GM12864 (cell line): ENCODE measurements around the gene EVL.

Experiments
- DNase-seq: peaks from one replicate; pipeline ENCODE4 v3.0.0-alpha.2; 2011; ENCODE audit warnings: low read depth
- H3K4me3 ChIP-seq: 2 replicates; pipeline ENCODE4 v1.5.1; 2011; ENCODE audit warnings: mild to moderate bottlenecking, low read depth, low read length, control low read depth
- CTCF ChIP-seq: IDR thresholded peaks from 2 replicates; pipeline ENCODE4 v1.5.1; 2011; ENCODE audit warnings: low read depth, mild to moderate bottlenecking, moderate library complexity, low read length, control low read depth, inconsistent platforms; ENCODE audit errors: missing control alignments

The EVL gene

GRCh38 chr14:100091386-100091785 is 26.2 kb downstream of the EVL start:
- H3K4me3 ChIP-seq, result no peak overlapping the region
- no peak for DNase-seq
- no peak for TF ChIP-seq CTCF

- H3K4me3 ChIP-seq, result no peak overlapping the region
- TF ChIP-seq CTCF, result no peak
- DNase-seq, result no peak
Measured at GRCh38 chr14:100092832-100093231, 27.6 kb downstream of the EVL start.

- H3K4me3 ChIP-seq, result no peak overlapping the region
- no peak for DNase-seq
- no peak for TF ChIP-seq CTCF
Measured at GRCh38 chr14:100093319-100093718, 28.1 kb downstream of the EVL start.

GRCh38 chr14:100096656-100097055 is 31.4 kb downstream of the EVL start:
- TF ChIP-seq CTCF, result no peak
- DNase-seq, result no peak
- H3K4me3 ChIP-seq, result no peak overlapping the region

GRCh38 chr14:100098171-100098570 is 32.9 kb downstream of the EVL start:
- TF ChIP-seq CTCF, result no peak

GRCh38 chr14:100100032-100100703 is 34.9 kb downstream of the EVL start:
- DNase-seq, result no peak
- no peak overlapping the region for H3K4me3 ChIP-seq
- no peak for TF ChIP-seq CTCF

More at GRCh38 chr14:100098171-100098570, 32.9 kb downstream of the EVL start:
- DNase-seq, result no peak
- H3K4me3 ChIP-seq, result no peak overlapping the region

- no peak overlapping the region for H3K4me3 ChIP-seq
- TF ChIP-seq CTCF, result no peak
- DNase-seq, result no peak
Measured at GRCh38 chr14:100102156-100102785, 37.0 kb downstream of the EVL start.
